ENCODE measurements around the gene MEDAG.

DNA sequence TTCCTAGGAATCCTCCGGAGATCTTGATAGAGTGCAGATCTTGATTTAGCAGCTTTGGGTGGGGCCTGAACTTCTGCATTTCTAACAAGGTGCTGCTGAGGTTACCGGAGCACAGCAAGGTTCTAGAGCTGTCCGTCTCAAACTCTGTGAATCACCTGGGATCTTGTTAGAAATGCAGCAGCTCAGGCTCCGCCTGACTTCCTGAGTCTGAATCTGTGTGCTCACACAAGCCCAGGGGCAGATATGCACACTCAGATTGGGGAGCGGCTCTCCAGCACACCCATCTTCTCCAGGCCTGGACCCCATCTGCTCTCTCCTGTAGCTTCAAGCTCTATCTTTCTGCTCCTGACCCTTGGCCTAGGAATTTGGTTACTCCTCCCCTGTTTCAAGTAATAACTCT is 22.9 kb downstream of the MEDAG start:
- TF ChIP-seq EZH2 (IDR thresholded peaks at IDR 0.05; ENCODE audit: low read length), result no peak
- TF ChIP-seq, protein P1, sequence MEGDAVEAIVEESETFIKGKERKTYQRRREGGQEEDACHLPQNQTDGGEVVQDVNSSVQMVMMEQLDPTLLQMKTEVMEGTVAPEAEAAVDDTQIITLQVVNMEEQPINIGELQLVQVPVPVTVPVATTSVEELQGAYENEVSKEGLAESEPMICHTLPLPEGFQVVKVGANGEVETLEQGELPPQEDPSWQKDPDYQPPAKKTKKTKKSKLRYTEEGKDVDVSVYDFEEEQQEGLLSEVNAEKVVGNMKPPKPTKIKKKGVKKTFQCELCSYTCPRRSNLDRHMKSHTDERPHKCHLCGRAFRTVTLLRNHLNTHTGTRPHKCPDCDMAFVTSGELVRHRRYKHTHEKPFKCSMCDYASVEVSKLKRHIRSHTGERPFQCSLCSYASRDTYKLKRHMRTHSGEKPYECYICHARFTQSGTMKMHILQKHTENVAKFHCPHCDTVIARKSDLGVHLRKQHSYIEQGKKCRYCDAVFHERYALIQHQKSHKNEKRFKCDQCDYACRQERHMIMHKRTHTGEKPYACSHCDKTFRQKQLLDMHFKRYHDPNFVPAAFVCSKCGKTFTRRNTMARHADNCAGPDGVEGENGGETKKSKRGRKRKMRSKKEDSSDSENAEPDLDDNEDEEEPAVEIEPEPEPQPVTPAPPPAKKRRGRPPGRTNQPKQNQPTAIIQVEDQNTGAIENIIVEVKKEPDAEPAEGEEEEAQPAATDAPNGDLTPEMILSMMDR (optimal IDR thresholded peaks at IDR 0.05 in 1 of 3, IDR thresholded peaks at IDR 0.05 in 1 of 3, conservative IDR thresholded peaks at IDR 0.05 in 1 of 3; ENCODE audit: extremely low read depth in 1 of 3, insufficient read depth in 2 of 3, low read length in 3 of 3), result no peak
